GM21619 (cell line): Measurements from ENCODE around the gene PRSS33.

Source experiments
- ATAC-seq: cut with Tn5 transposase; IDR thresholded peaks from one replicate; pipeline ENCODE4 v1.9.1; 2021; ENCODE audit not compliant: unreplicated experiment

Gene PRSS33

DNA sequence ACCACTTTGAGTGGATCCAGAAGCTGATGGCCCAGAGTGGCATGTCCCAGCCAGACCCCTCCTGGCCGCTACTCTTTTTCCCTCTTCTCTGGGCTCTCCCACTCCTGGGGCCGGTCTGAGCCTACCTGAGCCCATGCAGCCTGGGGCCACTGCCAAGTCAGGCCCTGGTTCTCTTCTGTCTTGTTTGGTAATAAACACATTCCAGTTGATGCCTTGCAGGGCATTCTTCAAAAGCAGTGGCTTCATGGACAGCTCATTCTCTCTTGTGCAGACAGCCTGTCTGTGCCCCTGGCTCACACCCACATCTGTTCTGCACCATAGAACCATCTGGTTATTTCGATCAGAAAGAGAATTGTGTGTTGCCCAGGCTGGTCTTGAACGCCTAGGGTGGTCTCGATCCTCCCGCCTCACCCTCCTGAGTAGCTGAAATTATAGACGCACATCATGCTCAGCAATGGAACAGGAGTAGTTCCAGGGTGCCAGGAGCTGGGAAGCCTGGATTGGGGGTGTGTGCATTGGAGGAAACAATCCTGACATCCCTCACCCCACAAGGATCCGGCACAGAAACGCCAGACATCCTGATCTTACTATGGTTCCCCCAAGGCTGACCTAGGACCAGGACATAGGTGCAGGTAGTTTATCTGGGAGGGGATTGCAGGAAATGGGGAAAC lies 34.3 kb upstream of the PRSS33 start:
- ATAC-seq = no peak

DNA sequence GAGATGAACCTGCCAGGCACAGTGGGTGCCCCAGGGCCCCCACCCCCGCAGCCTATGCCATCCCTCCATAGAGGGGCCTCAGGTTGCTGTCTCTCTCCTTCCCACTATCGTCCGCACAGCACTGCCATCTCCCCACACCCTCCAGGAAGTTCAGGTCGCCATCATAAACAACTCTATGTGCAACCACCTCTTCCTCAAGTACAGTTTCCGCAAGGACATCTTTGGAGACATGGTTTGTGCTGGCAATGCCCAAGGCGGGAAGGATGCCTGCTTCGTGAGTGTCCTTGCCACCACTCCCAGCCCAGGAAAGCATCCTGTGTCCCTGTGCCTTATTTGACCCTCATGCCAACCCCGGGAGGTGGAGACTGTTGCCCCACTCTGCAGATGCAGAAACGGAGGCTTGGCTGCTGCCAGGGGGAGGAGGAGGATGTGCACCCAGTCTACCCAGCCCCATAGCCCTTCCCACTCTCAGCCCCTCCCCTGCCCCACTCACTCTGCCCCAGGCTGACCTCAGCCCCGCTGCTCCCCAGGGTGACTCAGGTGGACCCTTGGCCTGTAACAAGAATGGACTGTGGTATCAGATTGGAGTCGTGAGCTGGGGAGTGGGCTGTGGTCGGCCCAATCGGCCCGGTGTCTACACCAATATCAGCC lies 33.6 kb upstream of the PRSS33 start:
- ATAC-seq = no peak

DNA sequence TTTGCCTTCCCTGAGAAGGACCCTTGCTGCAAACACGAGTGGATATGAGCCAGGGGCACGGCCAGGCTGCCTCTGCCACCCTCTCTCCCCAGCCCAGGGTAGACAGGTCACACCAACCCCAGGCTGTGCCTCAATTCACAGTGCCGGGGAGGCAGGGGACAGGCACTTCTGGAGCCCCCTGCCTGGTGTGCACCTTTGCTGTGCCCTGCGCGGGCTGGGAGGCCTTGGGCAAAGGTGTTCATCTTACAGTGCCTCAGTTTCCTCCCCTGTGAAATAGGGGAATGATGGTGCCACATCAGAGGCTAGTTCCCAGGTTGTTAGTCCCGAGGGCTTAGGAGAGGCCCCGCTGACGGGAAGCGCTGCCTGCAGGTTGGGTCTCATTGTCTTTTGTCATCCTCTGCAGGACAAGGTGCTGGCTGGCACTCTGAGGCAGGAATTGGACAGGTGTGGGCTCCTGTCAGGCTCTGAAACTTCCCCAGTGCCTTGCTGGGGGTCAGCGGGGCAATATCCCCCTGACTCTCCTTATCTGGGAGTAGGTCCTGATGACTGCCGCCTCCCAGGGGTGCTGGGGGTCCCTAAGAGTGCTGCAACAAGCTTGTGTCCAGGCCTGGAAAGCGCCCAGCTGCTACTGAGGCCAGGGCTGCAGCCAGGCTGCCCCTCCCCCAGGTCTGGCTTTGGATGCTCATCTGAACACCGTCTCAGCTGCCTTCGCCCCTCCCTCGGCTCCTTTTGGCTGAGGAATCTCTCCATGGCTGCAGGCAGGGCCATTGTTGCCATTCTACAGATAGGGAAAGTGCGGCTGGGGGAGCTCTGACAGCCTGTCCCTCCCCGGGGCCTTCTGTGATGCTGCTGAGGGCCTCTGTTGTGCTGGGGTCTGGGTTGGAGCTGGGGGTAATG lies 32.8 kb upstream of the PRSS33 start:
- ATAC-seq = no peak

- no peak for ATAC-seq
Measured at GRCh38 chr16:2819179-2819938, 32.0 kb upstream of the PRSS33 start.

- no peak for ATAC-seq
Measured at GRCh38 chr16:2818272-2818876, 31.0 kb upstream of the PRSS33 start.

GRCh38 chr16:2817340-2818271 lies 30.2 kb upstream of the PRSS33 start:
- no peak for ATAC-seq

DNA sequence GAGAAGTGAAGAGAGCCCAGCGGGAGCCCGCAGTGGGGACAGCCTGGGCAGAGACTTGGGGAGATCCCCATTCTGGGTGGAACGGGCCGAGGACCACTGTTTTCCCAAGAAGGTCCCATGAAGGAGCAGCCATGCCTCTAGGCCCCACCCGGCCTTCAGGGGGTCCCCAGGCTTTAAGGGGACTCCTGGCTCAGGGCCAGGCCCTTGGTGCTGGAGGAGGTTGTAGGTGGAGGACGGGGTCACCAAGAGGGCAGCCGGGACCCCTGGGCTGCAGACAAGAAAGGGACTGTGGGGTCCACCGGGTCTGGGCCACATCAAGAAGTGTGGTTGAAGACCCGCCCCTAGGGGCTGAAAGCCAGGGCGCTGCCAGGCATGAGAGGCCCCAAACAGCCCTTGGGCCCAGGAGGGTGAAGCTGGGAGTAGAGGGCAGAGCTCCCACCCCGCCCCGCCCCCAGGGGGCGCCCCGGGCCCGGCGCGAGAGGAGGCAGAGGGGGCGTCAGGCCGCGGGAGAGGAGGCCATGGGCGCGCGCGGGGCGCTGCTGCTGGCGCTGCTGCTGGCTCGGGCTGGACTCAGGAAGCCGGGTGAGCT lies 29.5 kb upstream of the PRSS33 start, which contains the start of gene PRSS21:
PRSS21 (plus strand) TSS at position 487 of the 589 bp plus-strand sequence; CDS start at position 519, 32 bp downstream.
- no peak for ATAC-seq

DNA sequence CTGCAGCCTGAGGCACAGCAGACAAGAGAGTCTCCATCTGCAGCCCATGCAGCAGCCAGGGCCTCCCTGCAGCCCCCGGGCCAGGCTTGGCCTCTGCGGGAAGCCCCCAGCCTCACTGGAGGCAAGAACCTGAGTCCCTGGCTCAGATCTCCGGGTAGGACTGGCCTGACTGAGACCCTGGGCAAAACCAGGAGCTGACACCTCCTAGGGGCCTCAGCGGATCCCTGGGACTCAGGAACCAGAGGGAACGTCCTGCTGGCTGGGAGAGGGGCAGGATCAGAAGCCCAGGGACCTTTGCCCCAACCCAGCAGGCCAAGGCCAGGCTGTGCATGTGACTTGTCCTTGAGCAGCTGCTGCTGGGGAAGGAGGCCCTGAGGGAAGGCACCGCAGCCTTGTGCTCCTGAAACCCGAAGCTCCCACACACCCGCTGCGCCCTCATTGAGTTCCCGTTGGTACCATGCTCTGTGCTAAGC lies 28.0 kb upstream of the PRSS33 start:
- ATAC-seq = no peak

GRCh38 chr16:2814551-2815298 lies 27.4 kb upstream of the PRSS33 start:
- ATAC-seq = no peak

GRCh38 chr16:2813771-2814221 lies 26.4 kb upstream of the PRSS33 start:
- ATAC-seq = no peak

DNA sequence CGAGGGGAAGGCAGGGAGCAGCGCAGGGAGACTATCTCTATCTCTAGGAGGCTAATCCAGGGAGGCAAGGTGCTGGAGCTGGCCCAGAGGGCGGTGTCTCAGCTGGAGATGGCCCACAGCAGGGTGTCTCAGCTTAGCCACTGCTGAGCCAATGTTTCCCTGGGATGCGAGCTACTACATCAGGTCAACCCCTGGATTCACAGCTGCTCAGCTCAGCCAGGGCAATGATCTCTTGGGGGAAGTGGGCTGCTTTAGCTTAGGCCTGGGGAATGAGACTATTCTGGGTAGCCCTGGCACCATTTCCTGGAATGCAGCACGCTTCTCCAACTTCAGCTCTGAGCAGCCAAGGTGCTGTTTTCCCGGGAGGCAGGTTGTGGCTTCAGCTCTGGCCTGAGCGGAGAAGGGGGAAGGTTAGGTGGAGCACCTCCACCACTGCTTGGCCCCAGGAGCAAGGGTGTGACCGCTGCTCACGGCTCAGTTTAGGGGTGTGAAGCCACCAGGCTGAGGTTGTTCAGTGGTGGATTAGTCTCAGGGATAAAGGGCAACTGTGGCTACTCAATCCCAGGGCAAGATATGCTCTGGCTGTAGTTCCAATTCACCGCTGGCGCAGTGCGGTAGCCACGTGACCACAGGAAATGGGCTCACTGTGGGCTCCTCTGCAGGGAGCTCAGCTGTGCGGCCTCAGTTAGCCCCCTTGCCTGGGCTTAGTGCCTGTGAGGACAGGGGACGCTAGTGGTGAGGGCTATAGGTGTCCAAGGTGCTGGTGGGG lies 24.5 kb upstream of the PRSS33 start:
- no peak for ATAC-seq

DNA sequence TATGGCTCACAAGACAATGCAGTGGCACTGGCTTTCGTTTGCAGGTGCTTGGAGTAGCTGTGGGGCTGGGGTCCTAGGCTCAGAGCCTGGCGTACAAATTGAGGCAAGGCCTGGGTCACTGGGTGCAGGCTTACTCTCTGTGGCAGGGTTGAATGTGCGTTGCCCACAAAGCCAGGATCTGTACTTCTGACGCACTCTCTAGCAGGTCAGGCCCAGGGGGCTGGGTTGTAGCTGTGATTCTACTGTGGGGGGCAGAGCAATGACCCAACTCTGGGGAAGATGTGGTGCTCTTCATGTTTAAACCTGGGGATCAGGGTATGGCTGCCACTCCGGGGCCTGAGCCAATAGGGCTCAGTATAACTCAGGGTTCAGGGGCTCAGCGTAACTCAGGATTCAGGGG lies 23.3 kb upstream of the PRSS33 start:
- no peak for ATAC-seq

GRCh38 chr16:2809149-2809760 lies 21.9 kb upstream of the PRSS33 start:
- no peak for ATAC-seq

GRCh38 chr16:2808181-2808580 lies 20.8 kb upstream of the PRSS33 start:
- no peak for ATAC-seq

DNA sequence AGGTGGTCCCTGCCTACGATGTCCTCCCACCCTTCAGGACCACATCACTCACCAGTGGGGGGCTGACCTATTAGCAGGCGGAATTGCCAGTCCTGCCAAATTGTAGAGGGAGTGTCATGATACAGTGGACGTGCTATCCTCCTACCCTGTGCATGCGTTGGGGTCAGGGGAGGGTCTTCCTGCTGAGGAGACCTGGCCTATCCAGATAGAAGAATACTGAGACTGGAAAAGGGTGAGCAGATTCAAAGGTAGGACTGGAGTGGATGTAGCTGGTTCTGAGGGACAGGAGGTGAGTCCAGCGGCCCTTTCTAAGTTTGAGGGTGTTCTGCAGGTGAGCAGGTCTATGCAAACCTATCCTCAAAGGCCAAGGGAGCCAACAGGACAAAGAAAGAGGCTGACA lies 18.9 kb upstream of the PRSS33 start:
- ATAC-seq = no peak

- ATAC-seq = no peak
Measured at GRCh38 chr16:2804728-2805127, 17.4 kb upstream of the PRSS33 start.
